Stimulated activated CD4-positive, alpha-beta T cell treated with anti-CD3 and anti-CD28 coated beads, Interleukin-15, amount 100 ng/mL, for 24 hours (primary cell): ENCODE results near the gene PRKAR2A.
A peak's percentile ranks its signal among the peaks of the same experiment; 100 is the strongest.

Experiments
- DNase-seq: peaks from one replicate; pipeline ENCODE4 v3.0.0-alpha.2; 2020

The PRKAR2A gene

GRCh38 chr3:48847504-48848423 is at the start of gene PRKAR2A:
Gene PRKAR2A (minus strand): TSS chr3:48847874. CDS start chr3:48847596, 278 bp downstream.
- DNase-seq = peak; percentile 88

GRCh38 chr3:48896936-48897335 is 49.3 kb upstream of the PRKAR2A start:
- no peak for DNase-seq

- no peak for DNase-seq
Observed at GRCh38 chr3:48894516-48894915, 46.8 kb upstream of the PRKAR2A start.

GRCh38 chr3:48891606-48892005 is 43.9 kb upstream of the PRKAR2A start:
- no peak for DNase-seq

- no peak for DNase-seq
Observed at GRCh38 chr3:48885753-48886152, 38.1 kb upstream of the PRKAR2A start.

GRCh38 chr3:48881652-48882114 is 34.0 kb upstream of the PRKAR2A start:
- no peak for DNase-seq

- no peak for DNase-seq
Observed at GRCh38 chr3:48881006-48881405, 33.3 kb upstream of the PRKAR2A start.

- DNase-seq = no peak
Observed at GRCh38 chr3:48879994-48880377, 32.3 kb upstream of the PRKAR2A start.

GRCh38 chr3:48879307-48879993 is 31.8 kb upstream of the PRKAR2A start:
- DNase-seq = no peak

- no peak for DNase-seq
Observed at GRCh38 chr3:48877671-48878070, 30.0 kb upstream of the PRKAR2A start.

GRCh38 chr3:48863122-48863521 is 15.4 kb upstream of the PRKAR2A start:
- DNase-seq = no peak

GRCh38 chr3:48859206-48859605 is 11.5 kb upstream of the PRKAR2A start:
- no peak for DNase-seq

- no peak for DNase-seq
Observed at GRCh38 chr3:48858709-48859108, 11.0 kb upstream of the PRKAR2A start.

GRCh38 chr3:48857641-48858040 is 10.0 kb upstream of the PRKAR2A start:
- DNase-seq = no peak

- DNase-seq = no peak
Observed at GRCh38 chr3:48856469-48856868, 8.8 kb upstream of the PRKAR2A start.

GRCh38 chr3:48855681-48856447 is 8.2 kb upstream of the PRKAR2A start:
- no peak for DNase-seq

GRCh38 chr3:48852151-48852550 is 4.5 kb upstream of the PRKAR2A start:
- no peak for DNase-seq

- DNase-seq = no peak
Observed at GRCh38 chr3:48851407-48851806, 3.7 kb upstream of the PRKAR2A start.

GRCh38 chr3:48848816-48849515 is 1.3 kb upstream of the PRKAR2A start:
- no peak for DNase-seq

GRCh38 chr3:48847053-48847503 is 596 bp downstream of the PRKAR2A start:
- DNase-seq = peak; percentile 74

GRCh38 chr3:48845170-48845569 is 2.5 kb downstream of the PRKAR2A start:
- DNase-seq = no peak

GRCh38 chr3:48837163-48837562 is 10.5 kb downstream of the PRKAR2A start:
- DNase-seq = no peak
